ENCODE results near the gene TMPRSS9.

- TF ChIP-seq ZNF48 (tag by site-specific recombination; IDR thresholded peaks at IDR 0.05) (no peak), MEIS1 (CRISPR knock-in tag; IDR thresholded peaks at IDR 0.05; ENCODE audit: borderline replicate concordance) (no peak), ZNF175 (tag by site-specific recombination; IDR thresholded peaks at IDR 0.05) (no peak), KLF10 (tag by site-specific recombination; IDR thresholded peaks at IDR 0.05) (no peak), CTCF (tag by site-specific recombination; IDR thresholded peaks at IDR 0.05) (no peak), ZNF629 (tag by site-specific recombination; IDR thresholded peaks at IDR 0.05) (no peak), ZNF555 (tag by site-specific recombination; conservative IDR thresholded peaks at IDR 0.05) (no peak)
These were observed 21.1 kb upstream of the TMPRSS9 start for GRCh38 chr19:2338751-2339643.

Measured in HEK293 (cell line).